Activated T-helper 1 cell treated with anti-CD3 and anti-CD28 coated beads, Interleukin-12 subunit alpha, Interleukin-12 subunit beta, Interleukin-2, Interleukin-4 antibody, amounts not matched to agents 30 ng/mL and 10 ng/mL and 1 ng/mL, durations not matched to agents 14 hours and 24 hours and 36 hours (primary cell): ENCODE data around the gene FAR1. TPM values are rescaled to one million over a fixed set of nuclear protein-coding genes. Genes with fewer than 3 reads are reported as not detected.

Source experiments
- DNase-seq: peaks from one replicate; pipeline ENCODE4 v3.0.0; 2021; ENCODE audit warnings: low spot score
- H3K27ac Mint-ChIP-seq: one replicate; pipeline ENCODE4 v1.8.0; 2021; ENCODE audit warnings: mild to moderate bottlenecking, mixed read lengths
- H3K27me3 Mint-ChIP-seq: one replicate; pipeline ENCODE4 v1.8.0; 2022; ENCODE audit warnings: mild to moderate bottlenecking, moderate library complexity, mixed read lengths; ENCODE audit not compliant: insufficient read depth
- H3K36me3 Mint-ChIP-seq: one replicate; pipeline ENCODE4 v1.8.0; 2021; ENCODE audit warnings: low read depth, mixed read lengths
- H3K4me1 Mint-ChIP-seq: one replicate; pipeline ENCODE4 v1.8.0; 2021; ENCODE audit warnings: low read depth, mixed read lengths
- H3K4me3 Mint-ChIP-seq: one replicate; pipeline ENCODE4 v1.8.0; 2021; ENCODE audit warnings: mild to moderate bottlenecking, moderate library complexity, mixed read lengths
- H3K9me3 Mint-ChIP-seq: one replicate; pipeline ENCODE4 v1.8.0; 2021; ENCODE audit warnings: mixed read lengths
- intact Hi-C: fragments of 100-400 bp; cut with micrococcal nuclease; formaldehyde crosslinking; loops from one replicate; pipeline ENCODE4 v1.15.1; 2024
- total RNA-seq: library from RNA; stranded (reverse); gene quantifications from 2 replicates; pipeline ENCODE4 v1.2.3, GENCODE V29; 2022

FAR1 gene
- total RNA-seq, 1 donor from 2014 or later = 67.3 TPM

DNA sequence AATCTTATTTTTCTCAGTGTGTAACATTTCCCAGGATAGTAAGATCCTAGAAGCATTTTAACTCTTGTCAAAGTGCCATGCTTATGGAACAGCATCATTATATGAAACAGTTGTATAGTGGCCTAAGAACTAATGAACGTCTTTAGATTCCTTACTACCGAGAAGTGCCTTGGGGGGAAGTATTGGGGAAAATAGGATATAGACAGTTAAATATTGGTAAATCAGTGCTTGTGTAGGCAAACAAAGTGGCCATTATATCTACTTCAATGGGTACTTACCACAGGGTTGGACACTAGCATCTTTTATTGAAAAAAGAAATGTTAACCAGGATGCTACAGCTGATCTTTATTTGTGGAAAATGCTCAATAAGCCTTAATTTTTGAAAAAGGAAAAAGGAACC lies 11.3 kb downstream of the FAR1 start:
- peaks cover 3% of the 10 kb centered on the region for H3K36me3 Mint-ChIP-seq
- DNase-seq = no peak
- no peak overlapping the region for H3K27ac Mint-ChIP-seq
- no peak overlapping the region for H3K4me3 Mint-ChIP-seq
- peaks cover 19% of the 10 kb centered on the region for H3K4me1 Mint-ChIP-seq
- H3K9me3 Mint-ChIP-seq = no peaks in the 10 kb centered on the region
- no peaks in the 10 kb centered on the region for H3K27me3 Mint-ChIP-seq
- intact Hi-C loops = no loop called here

DNA sequence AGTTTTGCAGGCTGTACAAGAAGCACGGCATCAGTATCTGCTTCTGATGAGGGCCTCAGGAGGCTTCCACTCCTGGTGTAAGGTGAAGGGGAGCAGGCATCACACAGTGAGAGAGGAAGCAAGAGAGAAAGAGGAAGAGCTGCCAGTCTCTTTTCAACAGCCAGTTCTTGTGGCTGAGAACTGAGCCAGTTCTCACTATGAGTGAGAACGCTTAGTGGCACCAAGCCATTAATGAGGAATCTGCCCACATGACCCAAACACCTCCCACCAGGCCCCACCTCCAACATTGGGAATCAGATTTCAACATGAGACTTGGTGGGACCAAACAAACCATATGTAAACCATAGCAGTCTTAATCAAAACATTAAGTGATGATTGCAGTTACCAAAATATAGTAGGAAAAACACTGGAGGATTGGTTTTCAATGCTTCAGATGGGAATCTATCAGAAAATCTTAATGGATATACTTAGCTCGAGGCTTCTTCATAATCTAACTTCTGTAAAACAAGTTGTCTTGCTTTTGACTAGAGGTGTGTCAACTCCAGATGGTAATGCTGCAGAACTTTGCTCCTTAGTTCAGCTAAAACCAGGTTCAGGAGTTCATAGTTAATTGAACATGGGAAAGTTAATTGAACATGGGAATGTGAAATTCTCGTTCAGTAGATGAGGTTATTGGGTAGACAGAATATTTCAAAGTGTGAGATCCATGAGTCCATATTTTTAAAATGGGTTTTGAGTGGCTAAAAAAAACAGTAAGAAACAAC lies 12.2 kb downstream of the FAR1 start:
- Mint-ChIP-seq H3K36me3 (peaks cover 3% of the 10 kb centered on the region), H3K27me3 (no peaks in the 10 kb centered on the region), H3K4me3 (no peak overlapping the region), H3K27ac (no peak overlapping the region), H3K9me3 (no peaks in the 10 kb centered on the region), H3K4me1 (peaks cover 24% of the 10 kb centered on the region)
- intact Hi-C loops = no loop called here
- DNase-seq = no peak

DNA sequence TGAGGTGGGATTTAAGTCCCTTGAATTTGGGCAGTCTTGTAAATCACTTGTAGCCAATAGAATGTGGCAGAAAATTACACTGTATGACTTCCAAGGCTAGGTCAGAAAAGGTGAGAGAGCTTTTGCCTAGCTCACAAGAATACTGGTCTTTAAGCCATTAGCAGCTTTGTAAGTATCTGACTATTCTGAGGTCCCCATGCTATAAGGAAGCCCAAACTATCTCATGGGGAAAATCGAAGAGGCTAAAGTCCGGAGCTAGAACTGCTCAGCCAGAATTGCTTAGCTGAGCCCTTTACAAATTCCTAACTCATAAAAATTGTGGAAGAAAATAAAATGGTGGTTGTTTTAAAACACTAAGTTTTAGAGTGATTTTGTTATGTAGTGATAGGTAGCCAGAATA lies 13.0 kb downstream of the FAR1 start:
- Mint-ChIP-seq H3K36me3 (peaks cover 7% of the 10 kb centered on the region), H3K27me3 (no peaks in the 10 kb centered on the region), H3K27ac (no peak overlapping the region), H3K9me3 (no peaks in the 10 kb centered on the region), H3K4me3 (no peak overlapping the region), H3K4me1 (peaks cover 31% of the 10 kb centered on the region)
- DNase-seq = no peak
- intact Hi-C loops = no loop called here

DNA sequence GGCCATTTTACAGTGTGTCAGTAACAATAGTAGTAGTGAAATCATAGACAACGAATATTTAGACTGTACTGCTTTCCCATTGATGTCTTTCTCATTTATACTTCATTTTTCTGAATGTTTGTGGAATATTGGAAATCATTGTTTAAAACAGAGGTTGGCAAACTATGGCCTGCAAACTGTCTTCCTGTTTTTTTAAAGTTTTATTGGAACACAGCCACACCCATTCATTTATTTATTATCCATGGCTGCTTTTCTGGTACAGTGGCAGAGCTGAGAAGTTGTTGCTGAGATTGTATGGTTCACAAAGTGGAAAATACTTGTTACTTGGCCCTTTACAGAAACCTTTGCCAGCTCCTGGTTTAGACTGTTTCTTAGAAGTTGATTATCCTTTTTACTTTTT lies 13.7 kb downstream of the FAR1 start:
- H3K36me3 Mint-ChIP-seq = peaks cover 7% of the 10 kb centered on the region
- peaks cover 31% of the 10 kb centered on the region for H3K4me1 Mint-ChIP-seq
- intact Hi-C loops = no loop called here
- H3K27ac Mint-ChIP-seq = no peak overlapping the region
- no peak overlapping the region for H3K4me3 Mint-ChIP-seq
- no peaks in the 10 kb centered on the region for H3K27me3 Mint-ChIP-seq
- no peak for DNase-seq
- H3K9me3 Mint-ChIP-seq = no peaks in the 10 kb centered on the region

DNA sequence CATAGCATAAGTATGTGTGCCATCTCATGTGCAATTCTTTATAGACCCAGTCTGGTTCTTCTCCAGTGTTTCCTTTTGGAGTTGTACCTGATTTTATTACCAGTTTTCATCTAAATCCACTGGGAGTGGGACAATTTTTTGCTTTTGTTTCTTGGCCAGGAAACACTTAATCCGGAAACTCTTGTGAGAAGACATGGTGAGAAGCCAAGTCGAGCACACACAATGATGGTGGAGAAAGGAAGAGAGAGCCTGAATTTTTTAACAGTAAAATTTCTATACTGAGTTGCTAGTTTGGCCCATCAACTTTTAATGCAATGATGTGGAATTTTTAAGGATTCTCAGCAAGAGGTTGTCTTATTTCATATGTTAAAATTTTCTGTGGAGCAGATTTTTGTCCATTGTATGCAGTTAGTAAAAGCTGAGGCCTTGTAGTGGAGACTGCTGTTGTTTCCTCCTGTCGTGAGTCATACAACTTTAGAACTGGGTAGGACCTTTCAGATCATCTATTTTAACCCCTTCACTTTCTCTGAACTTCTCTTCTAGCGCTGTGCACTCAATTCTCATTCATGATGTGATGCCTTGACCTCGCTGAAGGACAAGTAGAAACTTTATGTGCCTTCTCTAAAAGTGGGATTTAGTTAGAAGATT lies 17.1 kb downstream of the FAR1 start:
- H3K36me3 Mint-ChIP-seq = peaks cover 10% of the 10 kb centered on the region
- H3K27ac Mint-ChIP-seq = no peak overlapping the region
- no peak overlapping the region for H3K4me3 Mint-ChIP-seq
- intact Hi-C loops = no loop called here
- no peaks in the 10 kb centered on the region for H3K27me3 Mint-ChIP-seq
- no peak for DNase-seq
- H3K9me3 Mint-ChIP-seq = no peaks in the 10 kb centered on the region
- peaks cover 18% of the 10 kb centered on the region for H3K4me1 Mint-ChIP-seq

- H3K4me3 Mint-ChIP-seq = no peak overlapping the region
- no peak for DNase-seq
- peaks cover 12% of the 10 kb centered on the region for H3K4me1 Mint-ChIP-seq
- H3K9me3 Mint-ChIP-seq = no peaks in the 10 kb centered on the region
- intact Hi-C loops = no loop called here
- no peak overlapping the region for H3K27ac Mint-ChIP-seq
- H3K27me3 Mint-ChIP-seq = no peaks in the 10 kb centered on the region
- peaks cover 13% of the 10 kb centered on the region for H3K36me3 Mint-ChIP-seq
Measured at GRCh38 chr11:13686776-13687175, 18.3 kb downstream of the FAR1 start.

- Mint-ChIP-seq H3K27me3 (no peaks in the 10 kb centered on the region), H3K4me1 (peaks cover 12% of the 10 kb centered on the region), H3K27ac (no peak overlapping the region), H3K9me3 (no peaks in the 10 kb centered on the region), H3K4me3 (no peak overlapping the region), H3K36me3 (peaks cover 13% of the 10 kb centered on the region)
- no peak for DNase-seq
- intact Hi-C loops = no loop called here
Measured at GRCh38 chr11:13687271-13687670, 18.8 kb downstream of the FAR1 start.

DNA sequence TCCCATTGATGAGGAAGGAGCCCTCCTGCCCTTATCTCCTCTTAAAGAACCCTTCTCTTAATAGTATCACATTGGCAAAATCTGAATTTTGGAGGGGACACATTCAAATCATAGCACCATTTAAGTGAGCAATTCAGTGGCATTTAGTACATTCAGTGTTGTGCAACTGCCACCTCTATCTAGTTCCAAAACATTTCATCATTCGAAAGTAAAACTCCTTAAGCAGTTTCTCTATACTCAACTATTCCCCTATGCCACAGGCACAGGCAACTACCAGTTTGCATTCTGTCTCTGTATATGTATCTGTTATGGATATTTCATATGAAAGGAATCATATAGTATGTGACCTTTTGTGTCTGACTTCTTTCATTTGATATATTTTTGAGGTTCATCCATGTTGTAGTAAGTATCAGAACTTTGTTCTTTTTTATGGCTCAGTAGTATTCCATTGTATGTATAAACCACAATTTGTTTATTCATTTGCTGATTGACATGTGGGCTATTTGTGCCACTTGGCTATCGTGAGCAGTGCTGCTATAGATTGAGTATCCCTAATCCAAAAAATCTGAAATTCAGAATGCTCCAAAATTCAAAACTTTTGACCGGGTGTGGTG lies 22.9 kb downstream of the FAR1 start:
- H3K4me3 Mint-ChIP-seq = no peak overlapping the region
- DNase-seq = no peak
- intact Hi-C loops = no loop called here
- no peaks in the 10 kb centered on the region for H3K9me3 Mint-ChIP-seq
- H3K4me1 Mint-ChIP-seq = no peaks in the 10 kb centered on the region
- H3K36me3 Mint-ChIP-seq = peaks cover 20% of the 10 kb centered on the region
- H3K27me3 Mint-ChIP-seq = no peaks in the 10 kb centered on the region
- H3K27ac Mint-ChIP-seq = no peak overlapping the region

DNA sequence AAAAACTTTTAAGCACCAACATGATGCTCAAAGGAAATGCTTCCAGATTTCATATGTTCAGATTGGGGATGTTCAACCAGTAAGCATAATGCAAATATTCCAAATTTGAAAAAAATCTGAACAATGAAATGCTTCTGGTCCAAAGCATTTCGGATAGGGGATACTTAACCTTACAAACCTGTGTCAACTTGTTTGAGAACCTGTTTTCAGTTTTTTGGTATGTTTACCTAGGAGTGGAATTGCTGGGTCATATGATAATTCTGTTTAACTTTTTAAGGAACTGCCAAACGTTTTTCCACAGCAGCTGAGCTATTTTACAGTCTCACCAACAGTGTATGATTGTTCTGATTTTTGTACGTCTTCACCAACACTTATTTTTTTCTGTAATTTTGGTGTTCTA lies 23.7 kb downstream of the FAR1 start:
- H3K4me1 Mint-ChIP-seq = no peaks in the 10 kb centered on the region
- no peaks in the 10 kb centered on the region for H3K9me3 Mint-ChIP-seq
- intact Hi-C loops = no loop called here
- no peaks in the 10 kb centered on the region for H3K27me3 Mint-ChIP-seq
- no peak for DNase-seq
- peaks cover 20% of the 10 kb centered on the region for H3K36me3 Mint-ChIP-seq
- H3K4me3 Mint-ChIP-seq = no peak overlapping the region
- no peak overlapping the region for H3K27ac Mint-ChIP-seq

DNA sequence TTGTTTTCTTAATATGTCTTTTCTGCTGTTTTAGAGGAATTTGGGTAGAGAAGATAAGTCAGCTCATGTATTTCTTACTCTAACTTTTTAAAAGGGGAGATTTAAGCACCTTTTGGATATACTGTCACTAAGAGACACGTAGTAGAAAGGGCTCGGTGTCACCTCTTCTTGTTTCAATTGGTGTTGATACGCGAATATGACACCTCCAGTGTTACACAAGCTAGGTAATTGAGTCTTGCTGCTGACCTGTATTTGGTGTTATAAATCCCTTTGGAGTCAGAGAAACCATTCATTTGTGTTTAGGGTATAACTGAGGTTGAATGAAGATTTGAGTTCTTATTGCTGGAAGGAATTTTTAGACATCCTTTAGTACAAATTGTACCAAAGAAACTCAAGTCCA lies 25.6 kb downstream of the FAR1 start:
- H3K27me3 Mint-ChIP-seq = no peaks in the 10 kb centered on the region
- peaks cover 31% of the 10 kb centered on the region for H3K36me3 Mint-ChIP-seq
- intact Hi-C loops = no loop called here
- DNase-seq = no peak
- no peaks in the 10 kb centered on the region for H3K9me3 Mint-ChIP-seq
- no peak overlapping the region for H3K4me3 Mint-ChIP-seq
- H3K4me1 Mint-ChIP-seq = no peaks in the 10 kb centered on the region
- H3K27ac Mint-ChIP-seq = no peak overlapping the region

GRCh38 chr11:13695886-13696285 lies 27.4 kb downstream of the FAR1 start:
- no peak for DNase-seq
- no peaks in the 10 kb centered on the region for H3K27me3 Mint-ChIP-seq
- H3K4me1 Mint-ChIP-seq = no peaks in the 10 kb centered on the region
- intact Hi-C loops = no loop called here
- no peak overlapping the region for H3K4me3 Mint-ChIP-seq
- H3K36me3 Mint-ChIP-seq = peaks cover 29% of the 10 kb centered on the region
- no peaks in the 10 kb centered on the region for H3K9me3 Mint-ChIP-seq
- no peak overlapping the region for H3K27ac Mint-ChIP-seq

DNA sequence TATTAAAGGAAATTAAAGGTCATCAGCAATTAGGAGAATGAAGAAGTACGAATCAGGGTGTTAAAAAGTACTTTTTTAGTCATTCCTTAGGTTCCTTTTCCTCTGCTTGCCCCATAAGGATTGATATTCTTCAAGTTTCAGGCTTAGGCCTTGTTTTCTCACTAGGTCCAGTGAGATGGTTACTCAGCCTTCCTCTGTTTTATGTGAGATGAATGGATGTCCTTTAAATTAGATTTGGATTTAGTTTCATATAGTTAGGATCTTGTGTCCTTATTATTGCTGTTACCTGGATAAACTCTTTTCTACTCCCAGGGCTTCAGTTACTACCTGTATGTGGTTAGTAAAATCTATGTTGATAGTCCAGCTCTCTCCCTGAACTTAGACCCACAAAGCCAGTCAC lies 29.2 kb downstream of the FAR1 start:
- H3K9me3 Mint-ChIP-seq = no peaks in the 10 kb centered on the region
- H3K27ac Mint-ChIP-seq = no peak overlapping the region

GRCh38 chr11:13698132-13698531 lies 29.7 kb downstream of the FAR1 start:
- H3K27ac Mint-ChIP-seq = no peak overlapping the region
- H3K9me3 Mint-ChIP-seq = no peaks in the 10 kb centered on the region
- no peaks in the 10 kb centered on the region for H3K4me1 Mint-ChIP-seq
- intact Hi-C loops = no loop called here
- no peaks in the 10 kb centered on the region for H3K27me3 Mint-ChIP-seq
- DNase-seq = no peak
- H3K36me3 Mint-ChIP-seq = peaks cover 36% of the 10 kb centered on the region
- no peak overlapping the region for H3K4me3 Mint-ChIP-seq

More for the DNA sequence above, 29.2 kb downstream of the FAR1 start:
- intact Hi-C loops = no loop called here
- H3K4me1 Mint-ChIP-seq = no peaks in the 10 kb centered on the region
- H3K4me3 Mint-ChIP-seq = no peak overlapping the region
- peaks cover 34% of the 10 kb centered on the region for H3K36me3 Mint-ChIP-seq
- no peak for DNase-seq
- H3K27me3 Mint-ChIP-seq = no peaks in the 10 kb centered on the region
